Kidney tubule cell (primary cell): ENCODE data around the gene SELE.
"Not testable (repeated sequence)": the region's sequence is repeated elsewhere in the genome, so short reads cannot be mapped to it uniquely, and the experiment has no call there.

ENCODE experiments used
- DNase-seq: peaks from one replicate; pipeline ENCODE4 v3.0.0-alpha.2; 2018; ENCODE audit warnings: low spot score

The SELE gene

DNA sequence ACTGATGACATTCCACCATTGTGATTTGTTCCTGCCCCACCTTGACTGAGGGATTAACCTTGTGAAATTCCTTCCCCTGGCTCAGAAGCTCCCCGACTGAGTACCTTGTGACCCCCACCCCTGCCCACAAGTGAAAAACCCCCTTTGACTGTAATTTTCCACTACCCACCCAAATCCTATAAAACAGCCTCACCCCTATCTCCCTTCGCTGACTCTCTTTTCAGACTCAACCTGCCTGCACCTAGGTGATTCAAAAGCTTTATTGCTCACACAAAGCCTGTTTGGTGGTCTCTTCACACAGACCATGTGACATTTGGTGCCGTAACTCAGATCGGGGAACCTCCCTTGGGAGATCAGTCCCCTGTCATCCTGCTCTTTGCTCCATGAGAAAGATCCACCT lies 50.7 kb downstream of the SELE start:
- DNase-seq: not testable (repeated sequence)

DNA sequence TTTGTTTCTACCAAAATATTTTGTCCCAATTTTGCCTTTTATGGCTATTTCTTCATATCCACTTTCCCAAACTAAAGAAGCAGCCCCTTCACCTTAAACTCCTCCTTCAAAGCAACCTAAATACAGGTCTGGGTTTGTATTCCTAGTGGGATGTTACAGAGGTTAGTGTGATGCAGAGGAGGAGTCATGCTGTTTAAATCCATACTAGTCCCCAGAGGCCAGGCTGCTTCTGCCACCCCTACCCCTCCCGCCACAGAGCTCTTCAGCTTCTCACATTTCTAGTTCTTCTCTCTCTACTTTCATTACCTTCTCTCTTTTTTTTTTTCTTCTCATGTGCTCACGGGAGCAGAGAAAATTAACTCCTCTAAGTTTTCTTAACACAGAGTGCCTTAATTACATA lies 51.8 kb downstream of the SELE start:
- DNase-seq: no peak

DNA sequence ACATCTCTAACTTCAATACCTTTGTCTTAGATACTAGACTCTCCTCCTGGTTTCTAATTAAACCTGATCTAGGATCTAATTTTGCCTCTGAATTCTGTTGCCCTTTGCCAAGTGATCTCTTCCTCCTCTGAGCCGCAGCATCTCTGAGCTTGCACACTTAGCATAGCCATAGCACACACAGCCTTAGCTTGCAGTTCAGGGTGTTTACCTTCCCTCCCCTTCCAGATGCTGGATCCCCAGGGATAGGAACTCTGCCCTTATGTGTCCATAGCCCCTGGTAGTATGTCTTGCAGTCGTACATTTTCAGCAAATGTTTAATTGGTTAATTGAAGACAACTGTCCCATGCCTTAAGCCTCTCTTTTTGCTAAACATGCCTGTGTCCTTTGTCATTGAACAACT lies 52.7 kb downstream of the SELE start:
- no peak for DNase-seq

GRCh38 chr1:169680377-169681019 lies 53.4 kb downstream of the SELE start:
- DNase-seq: peak; percentile 28

GRCh38 chr1:169679692-169680091 lies 54.2 kb downstream of the SELE start:
- DNase-seq: no peak

GRCh38 chr1:169676001-169676400 lies 57.9 kb downstream of the SELE start:
- DNase-seq: peak; percentile 93
